NCI-H1417 (cell line): ENCODE results near the gene RTTN.
A peak's percentile ranks its signal among the peaks of the same experiment; 100 is the strongest.

Experiments
- DNase-seq, 3 experiments: peaks; one replicate each; lab custom pipeline; 2025; lab: John Stamatoyannopoulos, UW

RTTN gene

DNA sequence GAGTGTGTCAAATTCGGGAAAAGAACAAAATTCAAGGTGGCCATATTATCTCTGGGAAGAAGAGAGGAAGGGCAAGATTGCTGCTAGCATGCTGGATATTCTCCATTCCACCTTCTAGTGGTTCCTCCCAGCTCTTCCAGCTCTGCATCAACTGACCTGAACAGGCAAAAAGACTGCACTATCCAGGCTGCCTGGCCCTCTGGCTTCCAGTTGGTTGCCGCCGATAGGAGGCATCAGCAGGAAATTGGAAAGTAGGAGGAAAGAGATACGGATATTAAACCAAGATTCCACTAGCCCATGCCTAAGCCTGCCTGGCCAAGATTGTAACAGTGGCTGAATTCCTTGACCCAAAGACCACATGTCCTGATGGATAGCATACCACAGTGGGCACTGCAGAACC, 1.7 kb upstream of the RTTN start:
- no peak for DNase-seq

DNA sequence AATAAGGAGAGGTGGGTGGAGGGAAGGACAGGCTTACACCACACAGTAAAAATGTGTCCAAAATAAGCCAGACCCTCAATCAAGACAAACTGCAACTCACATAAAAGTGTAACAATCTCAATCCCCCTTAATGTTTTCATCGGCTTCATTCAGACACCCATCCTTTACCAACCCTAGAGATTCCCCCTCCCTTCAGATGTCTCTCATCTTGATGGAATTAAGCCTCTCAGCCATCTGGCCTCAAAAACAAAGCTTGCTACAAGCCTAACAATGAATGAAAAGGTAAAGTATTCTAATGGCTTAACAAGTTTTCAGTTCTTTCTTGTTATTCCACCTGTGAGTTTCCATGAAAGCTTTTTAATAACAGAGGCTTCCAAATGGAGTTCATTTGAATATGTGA, 5.2 kb downstream of the RTTN start:
- DNase-seq = no peak

DNA sequence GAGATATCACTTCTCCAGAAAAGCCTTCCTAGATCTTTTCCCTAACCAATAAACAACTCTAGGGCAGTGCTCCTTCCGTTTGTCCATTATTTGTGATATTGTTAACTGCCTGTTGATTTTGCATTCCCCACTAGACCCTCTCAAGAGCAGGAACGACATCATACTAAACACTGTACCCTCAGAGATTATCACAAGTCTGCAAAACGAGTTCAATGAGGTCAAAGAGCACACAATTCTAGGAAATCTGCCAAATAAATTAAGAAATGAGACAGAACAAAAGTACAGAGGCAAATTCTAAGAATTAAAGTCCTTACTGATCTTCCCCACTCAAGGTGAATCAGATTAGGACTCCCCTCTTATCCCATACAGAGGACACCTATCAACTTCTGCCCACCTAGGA, 7.6 kb downstream of the RTTN start:
- no peak for DNase-seq

DNA sequence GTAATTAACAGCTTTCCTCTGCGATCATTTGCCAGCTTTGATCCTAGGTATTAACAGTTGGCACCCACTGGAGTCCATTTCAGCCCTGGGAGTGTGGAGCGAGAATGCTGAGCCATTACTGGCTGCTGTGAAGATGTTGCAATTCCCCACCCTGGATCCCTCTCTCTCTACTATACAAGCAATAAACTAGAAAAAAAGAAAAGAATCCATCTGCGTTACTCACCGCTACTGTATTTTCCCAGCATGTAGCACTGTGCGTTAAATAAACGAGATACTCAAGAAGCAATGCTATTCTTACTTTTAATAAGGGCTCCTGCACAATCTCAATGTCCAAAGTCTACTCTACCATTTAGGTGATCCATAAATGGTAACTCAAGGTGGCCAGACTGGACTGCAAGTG, 8.5 kb downstream of the RTTN start:
- DNase-seq = no peak

DNA sequence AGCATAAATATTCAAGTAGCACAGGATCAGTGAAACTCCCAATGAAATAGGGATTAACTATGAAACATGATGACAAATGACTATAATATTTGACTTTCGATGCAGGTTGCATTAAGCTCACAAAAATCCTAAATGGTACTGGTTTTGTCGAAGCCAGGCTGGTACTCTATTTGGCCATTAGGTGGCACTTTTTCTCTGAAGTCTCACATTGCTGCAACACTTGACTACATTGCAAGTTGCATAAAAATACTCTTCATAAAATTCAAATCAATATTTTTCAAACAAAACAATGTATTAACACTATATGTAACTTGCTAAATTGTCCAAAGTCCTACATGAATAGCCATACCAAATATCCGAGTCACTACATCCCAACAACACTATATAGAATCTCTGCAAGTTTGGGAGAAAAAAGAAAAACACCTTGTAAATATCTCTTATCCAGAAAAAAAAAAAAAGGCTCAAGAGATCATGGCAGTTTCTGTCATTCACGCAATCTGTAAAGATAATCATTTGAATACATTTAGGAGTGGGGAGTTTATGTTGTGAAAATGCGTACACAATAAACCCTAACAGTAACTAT, 9.5 kb downstream of the RTTN start:
- peak; percentile 28 to 78 (median 51) for DNase-seq

DNA sequence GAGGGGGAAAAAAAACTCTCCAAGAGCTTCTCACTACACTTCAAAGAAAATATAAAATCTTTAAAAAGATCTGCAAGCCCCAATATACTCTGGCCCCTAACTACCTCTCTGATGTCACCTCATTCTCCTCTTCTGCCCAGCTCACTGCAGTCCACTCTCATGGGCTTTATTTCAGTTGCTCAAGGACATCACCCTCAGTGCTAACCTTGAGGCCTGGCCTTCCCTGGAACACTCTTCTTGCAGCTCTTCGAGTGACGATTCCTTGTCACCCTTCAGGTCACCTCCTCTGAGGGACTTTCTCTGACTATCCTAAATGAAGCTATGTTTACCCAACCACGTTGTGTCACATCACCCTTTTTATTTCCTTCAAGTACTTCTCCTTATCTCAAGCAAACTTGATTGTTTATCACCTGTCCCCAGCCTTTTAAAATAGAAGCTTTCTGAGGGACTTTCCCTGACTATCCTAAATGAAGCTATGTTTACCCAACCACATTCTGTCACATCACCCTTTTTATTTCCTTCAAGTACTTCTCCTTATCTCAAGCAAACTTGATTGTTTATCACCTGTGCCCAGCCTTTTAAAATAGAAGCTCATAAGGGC, 10.4 kb downstream of the RTTN start:
- no peak for DNase-seq

DNA sequence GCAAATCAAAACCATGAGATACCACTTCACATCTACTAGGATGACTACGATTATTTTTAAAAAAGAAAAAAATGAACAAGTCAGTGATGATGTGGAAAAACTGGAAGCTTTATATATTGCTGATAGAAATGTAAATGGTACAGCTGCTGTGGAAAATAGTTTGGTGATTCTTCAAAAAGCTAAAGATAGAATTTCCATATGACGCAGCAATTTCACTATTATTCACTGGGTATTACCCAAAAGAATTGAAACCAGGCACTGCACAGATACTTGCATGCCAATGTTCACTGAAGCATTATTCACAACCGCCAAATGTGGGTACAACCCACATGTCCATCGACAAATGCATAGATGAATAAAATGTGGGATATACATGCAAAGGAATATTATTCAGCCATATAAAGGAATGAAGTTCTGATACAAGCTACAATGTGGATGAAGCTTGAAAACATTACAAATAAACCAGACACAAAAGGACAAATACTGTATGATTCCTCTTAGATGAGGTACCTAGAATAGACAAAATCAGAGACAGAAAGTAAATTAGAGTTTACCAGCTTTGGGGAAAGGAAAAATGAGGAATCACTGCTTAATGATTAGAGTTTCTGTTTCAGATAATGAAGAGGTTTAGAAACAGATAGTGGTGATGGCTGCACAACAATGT, 11.1 kb downstream of the RTTN start:
- DNase-seq = no peak

DNA sequence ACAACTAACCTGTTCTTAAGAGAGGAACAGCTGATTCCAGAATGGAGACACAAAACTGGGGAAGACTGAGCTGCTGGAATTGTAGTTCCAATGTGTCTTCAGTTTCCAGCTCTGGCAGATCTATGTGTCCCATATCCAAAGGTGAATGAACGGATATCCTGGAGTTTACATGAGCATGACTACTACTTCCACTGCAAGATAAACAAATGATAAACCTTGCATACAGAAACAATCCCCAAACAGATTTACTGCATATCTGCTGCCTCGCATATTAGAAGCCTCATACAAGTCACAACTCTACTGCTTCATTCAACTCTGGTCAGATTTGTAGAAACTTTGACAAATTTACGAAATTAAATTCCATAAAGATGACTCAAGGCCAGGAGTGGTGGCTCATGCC, 15.0 kb downstream of the RTTN start:
- no peak for DNase-seq

DNA sequence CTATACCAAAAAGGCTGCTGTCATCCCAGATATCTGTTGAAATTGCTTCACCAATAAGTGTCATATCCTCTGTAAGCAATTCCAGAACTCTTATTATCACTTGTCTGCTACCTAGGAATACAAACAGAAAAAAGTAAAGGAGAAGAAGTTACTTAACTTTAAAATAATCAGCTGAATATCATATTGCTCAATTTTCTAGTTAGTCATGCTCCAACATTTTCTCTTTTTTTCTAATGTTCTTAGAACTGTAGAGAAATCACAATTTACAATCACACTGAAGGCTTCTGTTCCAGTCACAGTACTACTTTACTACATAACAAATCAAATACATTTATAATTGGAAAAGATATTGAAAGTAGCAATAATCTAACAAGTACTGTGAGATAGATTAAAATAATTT, 17.4 kb downstream of the RTTN start:
- no peak for DNase-seq

DNA sequence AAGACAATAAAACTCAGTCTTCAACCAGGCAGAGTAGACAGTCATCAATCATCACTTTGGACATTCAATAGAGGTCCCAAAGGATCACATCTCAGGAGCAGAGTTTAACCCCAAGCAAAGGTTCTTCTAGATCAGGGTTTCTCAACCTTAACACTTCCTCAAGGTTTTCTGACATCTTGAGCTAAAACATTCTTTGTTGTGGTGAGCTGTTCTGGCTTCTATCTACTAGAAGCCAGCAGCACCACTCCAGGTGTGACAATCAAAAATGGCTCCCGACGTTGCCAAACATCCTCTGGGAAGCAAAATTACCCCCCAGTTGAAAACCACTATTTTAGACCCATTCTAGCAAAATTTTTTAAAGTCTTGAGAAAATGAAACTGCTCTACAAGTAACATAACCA, 22.0 kb downstream of the RTTN start:
- DNase-seq = no peak

DNA sequence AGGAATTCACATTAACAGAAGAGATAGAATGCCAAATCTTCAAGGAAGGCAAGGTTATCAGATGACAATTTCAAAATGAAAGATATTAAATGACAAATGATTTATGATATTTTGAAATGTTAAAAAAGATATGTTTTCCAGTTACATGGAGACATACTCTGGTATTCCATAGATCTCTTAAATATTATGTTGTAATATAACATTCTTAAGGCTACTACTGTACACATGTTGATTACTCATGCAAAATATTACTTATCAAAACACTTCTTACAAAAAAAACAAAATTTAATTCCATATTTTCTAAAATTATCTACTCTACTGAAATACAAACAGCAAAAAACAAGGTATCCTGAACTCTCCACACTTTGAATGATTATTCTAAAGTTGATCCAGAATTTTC, 22.9 kb downstream of the RTTN start:
- no peak for DNase-seq

DNA sequence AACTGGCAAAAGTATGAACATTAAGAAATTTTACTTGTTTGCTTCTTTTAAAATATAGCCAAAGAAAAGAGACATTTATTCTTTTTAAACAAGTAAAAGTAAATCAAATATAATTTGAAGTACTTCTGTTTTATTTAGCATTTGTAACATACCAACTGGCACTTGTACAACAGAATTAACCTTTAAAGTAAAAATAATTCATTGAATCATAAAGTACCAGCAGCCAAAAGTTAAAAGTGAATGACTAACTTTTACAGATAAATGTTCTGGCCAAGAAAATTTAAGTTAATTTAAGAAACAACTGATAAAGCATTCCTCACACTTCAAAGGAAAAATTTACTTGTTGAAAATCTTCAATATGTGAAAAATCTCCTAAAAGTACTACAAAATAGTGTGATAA, 23.8 kb downstream of the RTTN start:
- DNase-seq = no peak

DNA sequence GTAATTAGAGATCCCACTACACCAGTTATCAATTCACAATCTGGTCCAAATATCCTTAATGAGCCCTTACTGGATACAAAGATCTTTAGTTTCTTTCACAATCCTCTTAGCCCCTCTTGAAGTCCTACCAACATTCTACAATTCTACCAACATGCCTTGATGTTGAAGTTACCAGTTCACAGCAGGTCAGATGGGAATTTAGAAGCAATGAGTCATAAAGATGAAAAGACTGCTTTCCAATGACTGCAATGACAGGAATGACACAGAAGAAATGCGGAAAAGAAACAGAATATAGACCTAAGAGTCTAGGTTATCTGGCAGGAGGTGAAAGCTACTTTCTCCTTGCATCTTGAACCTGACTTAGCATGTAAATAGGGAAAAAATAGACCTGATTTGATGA, 24.5 kb downstream of the RTTN start:
- no peak for DNase-seq

DNA sequence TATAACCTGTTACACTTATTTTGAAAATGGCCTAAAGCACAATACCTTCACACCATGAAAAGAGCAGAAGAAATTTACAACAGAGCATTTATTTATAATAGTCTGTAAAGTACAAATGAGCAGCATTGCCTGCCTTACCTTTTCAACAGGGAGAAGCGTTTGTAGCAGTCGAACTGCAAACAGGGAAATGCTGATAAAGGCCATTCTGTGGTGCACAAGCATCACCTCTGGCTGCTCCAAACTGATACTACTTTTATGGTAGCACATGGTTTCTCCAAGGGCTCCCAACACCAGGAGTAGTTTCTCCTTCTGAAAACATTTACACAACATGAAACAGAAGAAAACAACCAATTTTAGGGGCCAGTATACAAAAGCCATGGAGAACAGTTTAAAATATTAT, 28.9 kb downstream of the RTTN start:
- peak in 1 of 3 experiments; percentile 23 for DNase-seq

DNA sequence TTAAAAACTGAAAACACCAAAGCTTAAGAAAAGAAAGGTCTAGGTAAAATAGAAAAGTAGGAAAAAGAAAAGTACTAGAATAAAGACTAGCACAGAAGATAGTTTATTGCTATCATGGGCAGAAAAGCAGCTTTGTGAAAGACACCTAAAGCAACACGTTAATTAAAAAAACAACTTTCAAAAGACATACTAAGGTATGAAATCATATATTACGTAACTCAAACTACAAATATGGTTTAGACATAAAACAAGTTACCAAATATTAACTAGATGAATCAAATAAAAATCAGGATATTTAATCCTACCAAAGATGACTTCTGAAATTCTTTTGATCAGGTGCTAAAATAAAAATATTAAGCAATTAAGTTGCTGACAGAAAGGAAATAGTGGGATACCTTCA, 30.3 kb downstream of the RTTN start:
- DNase-seq = no peak

DNA sequence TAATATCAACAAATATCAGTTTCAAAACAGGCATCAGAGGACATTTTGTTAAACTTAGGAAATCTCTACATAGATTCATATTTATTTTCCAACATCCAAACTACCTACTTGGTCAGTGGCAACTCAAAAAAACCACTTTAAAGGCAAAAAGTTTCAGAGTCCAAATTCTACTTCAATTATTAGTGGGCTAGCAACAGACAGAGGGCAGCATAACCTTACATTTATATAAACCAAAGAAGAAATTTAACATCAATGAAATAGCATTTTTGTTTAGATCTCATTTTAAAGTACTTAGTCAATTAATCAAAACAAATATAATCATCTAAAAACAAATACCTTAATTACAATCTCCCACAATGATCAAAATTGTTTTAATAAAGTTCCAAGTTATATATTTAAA, 33.3 kb downstream of the RTTN start:
- peak in 1 of 3 experiments; percentile 26 for DNase-seq

DNA sequence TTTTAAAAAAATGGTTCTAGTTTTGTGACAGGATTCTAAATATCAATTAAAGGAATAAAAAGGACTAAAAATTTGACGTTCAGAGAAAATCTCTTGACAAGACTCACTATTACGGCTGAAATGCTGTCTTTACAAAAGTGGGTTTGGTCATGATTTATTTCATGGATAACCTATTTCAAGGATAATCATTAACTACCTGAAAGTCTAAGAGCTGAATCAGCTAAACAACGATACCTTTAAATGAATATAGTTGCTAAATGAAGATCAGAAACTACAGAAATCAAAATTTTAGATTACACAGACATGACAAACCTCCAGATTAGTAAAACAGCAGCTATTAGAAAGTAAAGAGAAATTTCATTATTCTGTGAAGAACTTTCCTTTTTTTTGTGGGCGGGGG, 35.7 kb downstream of the RTTN start:
- no peak for DNase-seq

DNA sequence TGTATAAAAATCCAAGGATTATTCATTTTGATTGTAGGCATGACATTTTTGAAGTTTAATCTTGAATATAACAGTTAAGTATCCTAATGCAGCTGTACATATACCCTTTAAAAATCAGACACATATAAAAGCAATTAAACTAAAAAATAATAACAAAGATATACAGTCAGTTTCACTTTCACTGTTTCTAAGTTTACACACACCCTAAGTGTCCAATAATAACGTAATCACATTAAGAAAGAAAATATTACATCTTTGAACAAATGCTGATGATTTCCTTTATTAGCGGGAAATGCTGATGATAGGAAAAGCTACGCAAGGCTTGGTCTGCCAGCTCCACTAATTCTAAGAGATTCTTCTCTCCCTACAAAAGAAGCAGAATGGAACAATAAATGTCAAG, 38.8 kb downstream of the RTTN start:
- DNase-seq = no peak

DNA sequence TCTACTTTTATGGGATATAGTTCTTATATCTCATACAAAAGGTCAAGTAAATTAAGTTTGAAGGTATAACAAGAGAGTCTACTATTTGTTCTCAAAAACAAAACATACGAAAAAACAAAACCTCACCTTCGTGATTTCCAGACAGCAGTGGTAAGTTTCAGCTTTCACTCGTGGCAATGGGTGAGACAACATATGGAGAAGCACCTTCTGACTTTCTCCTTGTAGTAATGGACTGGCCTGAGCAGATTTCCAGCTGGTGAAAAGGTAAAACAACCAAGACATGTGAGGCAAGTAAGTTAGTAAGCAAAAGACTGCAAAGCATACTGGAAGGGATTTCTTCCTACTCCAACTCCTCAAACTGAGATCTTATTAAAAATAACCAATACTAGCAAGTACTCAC, 39.6 kb downstream of the RTTN start:
- DNase-seq = no peak

DNA sequence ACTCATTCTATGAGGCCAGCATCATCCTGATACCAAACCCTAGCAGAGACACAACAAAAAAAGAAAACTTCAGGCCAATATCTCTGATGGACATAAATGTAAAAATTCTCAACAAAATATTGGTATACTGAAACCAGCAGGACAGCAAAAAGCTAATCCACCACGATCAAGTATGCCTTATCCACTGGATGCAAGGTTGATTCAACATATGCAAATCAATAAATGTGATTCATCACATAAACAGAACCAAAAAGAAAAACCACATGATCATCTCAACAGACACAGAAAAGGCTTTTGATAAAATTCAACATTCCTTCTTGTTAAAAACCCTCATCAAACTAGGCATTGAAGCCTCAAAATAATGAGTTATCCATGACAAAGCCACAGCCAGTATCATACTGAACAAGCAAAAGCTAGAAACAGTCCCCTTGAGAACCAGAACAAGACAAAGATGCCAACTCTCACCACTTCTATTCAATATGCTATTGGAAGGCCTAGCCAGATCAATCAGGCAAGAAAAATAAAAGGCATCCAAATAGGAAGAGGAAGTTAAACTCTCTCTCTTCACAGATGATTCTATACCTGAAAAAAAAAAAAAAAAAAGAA, 45.3 kb downstream of the RTTN start:
- no peak for DNase-seq

DNA sequence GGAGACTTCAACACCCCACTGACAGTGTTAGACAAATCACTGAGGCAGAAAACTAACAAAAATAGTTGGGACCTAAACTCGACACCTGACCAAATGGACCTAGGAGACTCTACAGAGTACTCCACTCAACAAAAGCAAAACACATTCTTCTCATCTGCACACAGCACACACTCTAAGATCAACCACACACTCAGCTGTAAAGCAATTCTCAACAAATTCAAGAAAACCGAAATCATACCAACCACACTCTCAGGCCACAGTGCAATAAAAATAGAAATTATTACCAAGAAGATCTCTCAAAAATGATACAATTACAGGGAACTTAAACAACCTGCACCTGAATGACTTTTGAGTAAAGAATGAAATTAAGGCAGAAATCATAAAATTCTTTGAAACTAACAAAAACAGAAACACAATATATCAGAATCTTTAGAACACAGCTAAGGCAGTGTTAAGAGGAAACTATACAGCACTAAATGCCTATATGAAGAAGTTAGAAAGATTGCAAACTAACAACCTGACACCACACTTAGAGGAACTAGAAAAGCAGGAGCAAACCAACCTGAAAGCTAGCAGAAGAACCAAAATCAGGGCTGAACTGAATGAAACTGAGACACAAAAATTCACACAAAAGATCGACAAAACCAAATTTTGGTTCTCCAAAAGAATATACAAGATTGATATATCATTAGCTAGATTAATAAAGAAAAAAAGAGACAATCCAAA, 46.3 kb downstream of the RTTN start:
- DNase-seq = no peak

DNA sequence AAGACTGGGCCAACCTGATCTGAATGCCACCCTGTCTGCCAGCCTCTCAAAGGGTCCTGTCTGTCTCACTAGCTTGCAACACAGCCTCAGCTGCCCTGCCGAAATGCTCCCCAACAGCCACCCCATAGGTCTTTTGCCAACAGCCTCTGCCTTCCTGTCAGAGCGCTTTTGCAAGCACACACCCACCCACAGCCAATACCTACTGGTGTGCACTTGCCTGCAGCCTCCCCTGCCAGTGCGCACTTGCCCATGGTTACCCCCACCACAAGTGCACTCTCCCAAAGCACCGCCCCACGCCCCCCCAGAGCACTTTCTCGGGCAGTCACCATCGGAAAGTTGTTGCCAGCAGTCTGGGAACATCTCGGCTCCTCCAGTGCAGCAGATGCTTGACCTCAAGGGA, 48.6 kb downstream of the RTTN start:
- DNase-seq = no peak
